ENCODE measurements around the gene NTSR1.

- TF ChIP-seq CTCF (conservative IDR thresholded peaks at IDR 0.05; ENCODE audit: low read length) (no peak), EZH2phosphoT487 (IDR thresholded peaks at IDR 0.05; ENCODE audit: borderline replicate concordance) (no peak)
Observed at GRCh38 chr20:62723768-62724450, 15.3 kb downstream of the NTSR1 start.

All from Loucy (cell line).